ENCODE measurements around the gene TTC9B. TPM values are rescaled to one million over a fixed set of nuclear protein-coding genes. Genes with fewer than 3 reads are reported as not detected.

The TTC9B gene
- total and polyA plus RNA-seq, 4 donors = 0.14 TPM; not detected in 3

DNA sequence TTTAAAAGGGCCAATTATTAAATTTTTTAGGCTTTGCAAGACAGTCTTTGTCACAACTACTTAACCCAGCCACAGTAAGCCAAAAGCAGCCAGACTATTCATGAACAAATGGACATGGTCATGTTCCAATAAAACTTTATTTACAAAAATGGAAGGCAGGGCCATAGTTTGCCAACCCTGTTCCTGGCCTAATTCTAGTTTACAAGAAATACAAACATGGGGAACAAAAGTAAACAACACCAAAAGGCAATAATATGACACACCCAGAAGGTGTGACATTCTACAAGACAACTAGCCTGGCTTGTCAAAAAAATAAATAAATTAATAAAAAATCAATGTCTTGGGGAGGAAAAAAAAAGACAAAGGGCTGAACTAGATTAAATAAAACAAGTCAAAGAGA, 33.1 kb upstream of the TTC9B start:
- H3K4me3 ChIP-seq (ENCODE audit: low read depth in 1 of 3, low read length in 3 of 3) = no peak overlapping the region
- peaks cover 3 to 77% (median 51%) of the 10 kb centered on the region in 4 donors for H3K4me1 ChIP-seq (ENCODE audit: control insufficient read depth in 4 of 4, insufficient read depth in 4 of 4, low read length in 3 of 4)
- peaks cover 0 to 27% (median 17%) of the 10 kb centered on the region in 4 donors for H3K36me3 ChIP-seq (ENCODE audit: control insufficient read depth in 4 of 4, insufficient read depth in 3 of 4, low read depth in 1 of 4, low read length in 3 of 4)
- DNase-seq (ENCODE audit: low spot score) = no peak
- TF ChIP-seq RAD21 (IDR thresholded peaks at IDR 0.05) = no peak
- TF ChIP-seq ATF3 (IDR thresholded peaks at IDR 0.05) = no peak
- no peak for TF ChIP-seq NR2F2 (IDR thresholded peaks at IDR 0.05)
- TF ChIP-seq MAX (IDR thresholded peaks at IDR 0.05) = no peak
- no peak for TF ChIP-seq EGR1 (IDR thresholded peaks at IDR 0.05; ENCODE audit: low read depth in 2 of 2)
- no peak for TF ChIP-seq TAF1 (conservative IDR thresholded peaks at IDR 0.05)
- TF ChIP-seq FOXA1 (IDR thresholded peaks at IDR 0.05) = no peak
- TF ChIP-seq HNF4G (IDR thresholded peaks at IDR 0.05) = no peak
- TF ChIP-seq YY1 (IDR thresholded peaks at IDR 0.05) = no peak
- no peak for TF ChIP-seq FOXA2 (IDR thresholded peaks at IDR 0.05)
- TF ChIP-seq, protein P1, sequence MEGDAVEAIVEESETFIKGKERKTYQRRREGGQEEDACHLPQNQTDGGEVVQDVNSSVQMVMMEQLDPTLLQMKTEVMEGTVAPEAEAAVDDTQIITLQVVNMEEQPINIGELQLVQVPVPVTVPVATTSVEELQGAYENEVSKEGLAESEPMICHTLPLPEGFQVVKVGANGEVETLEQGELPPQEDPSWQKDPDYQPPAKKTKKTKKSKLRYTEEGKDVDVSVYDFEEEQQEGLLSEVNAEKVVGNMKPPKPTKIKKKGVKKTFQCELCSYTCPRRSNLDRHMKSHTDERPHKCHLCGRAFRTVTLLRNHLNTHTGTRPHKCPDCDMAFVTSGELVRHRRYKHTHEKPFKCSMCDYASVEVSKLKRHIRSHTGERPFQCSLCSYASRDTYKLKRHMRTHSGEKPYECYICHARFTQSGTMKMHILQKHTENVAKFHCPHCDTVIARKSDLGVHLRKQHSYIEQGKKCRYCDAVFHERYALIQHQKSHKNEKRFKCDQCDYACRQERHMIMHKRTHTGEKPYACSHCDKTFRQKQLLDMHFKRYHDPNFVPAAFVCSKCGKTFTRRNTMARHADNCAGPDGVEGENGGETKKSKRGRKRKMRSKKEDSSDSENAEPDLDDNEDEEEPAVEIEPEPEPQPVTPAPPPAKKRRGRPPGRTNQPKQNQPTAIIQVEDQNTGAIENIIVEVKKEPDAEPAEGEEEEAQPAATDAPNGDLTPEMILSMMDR (IDR thresholded peaks at IDR 0.05; ENCODE audit: low read depth, low read length, missing input control) = no peak
- no peaks in the 10 kb centered on the region for H3K9me3 ChIP-seq (ENCODE audit: control insufficient read depth in 4 of 4, low read length in 3 of 4)
- no peak overlapping the region for H3K27ac ChIP-seq (ENCODE audit: low read depth in 1 of 2, low read length in 2 of 2)
- no peaks in the 10 kb centered on the region for H3K27me3 ChIP-seq (ENCODE audit: control insufficient read depth in 4 of 4, insufficient read depth in 4 of 4, low read length in 3 of 4)
- no peak overlapping the region for H3K9ac ChIP-seq (ENCODE audit: low read depth in 1 of 2, low read length in 2 of 2)

DNA sequence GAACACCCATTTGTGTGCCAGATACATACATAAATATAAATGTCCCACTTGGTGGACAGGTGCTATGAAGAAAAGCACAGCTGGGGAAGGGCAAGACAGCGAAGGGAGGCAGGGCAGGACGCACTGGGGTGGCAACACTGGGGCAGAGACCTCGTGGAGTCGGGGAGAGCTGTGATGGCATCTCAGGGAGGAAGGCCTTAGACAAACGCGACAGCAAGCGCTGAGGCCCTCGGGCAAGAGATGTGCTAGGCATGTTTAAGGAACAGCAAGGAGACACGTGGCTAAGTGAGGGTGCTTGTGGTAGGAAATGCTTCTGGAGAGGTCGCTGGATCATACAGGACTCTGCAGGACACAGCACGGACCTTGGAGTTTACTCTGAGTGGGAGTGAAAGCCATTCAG, 31.6 kb upstream of the TTC9B start:
- DNase-seq (ENCODE audit: low spot score) = no peak
- H3K36me3 ChIP-seq (ENCODE audit: control insufficient read depth in 4 of 4, insufficient read depth in 3 of 4, low read depth in 1 of 4, low read length in 3 of 4) = peaks cover 0 to 23% (median 5%) of the 10 kb centered on the region in 4 donors
- H3K27me3 ChIP-seq (ENCODE audit: control insufficient read depth in 4 of 4, insufficient read depth in 4 of 4, low read length in 3 of 4) = no peaks in the 10 kb centered on the region
- H3K27ac ChIP-seq (ENCODE audit: low read depth in 1 of 2, low read length in 2 of 2) = no peak overlapping the region
- H3K9me3 ChIP-seq (ENCODE audit: control insufficient read depth in 4 of 4, low read length in 3 of 4) = no peaks in the 10 kb centered on the region
- no peak for TF ChIP-seq YY1 (IDR thresholded peaks at IDR 0.05)
- peak in 1 of 2 donors; percentile 27 for TF ChIP-seq HNF4A (conservative IDR thresholded peaks at IDR 0.05)
- whole genome bisulfite sequencing = 79% methylated on average over 11 of the region's 11 CpGs
- H3K4me3 ChIP-seq (ENCODE audit: low read depth in 1 of 3, low read length in 3 of 3) = no peak overlapping the region
- H3K4me1 ChIP-seq (ENCODE audit: control insufficient read depth in 4 of 4, insufficient read depth in 4 of 4, low read length in 3 of 4) = peaks cover 3 to 69% (median 41%) of the 10 kb centered on the region in 4 donors
- no peak overlapping the region for H3K9ac ChIP-seq (ENCODE audit: low read depth in 1 of 2, low read length in 2 of 2)

GRCh38 chr19:40249201-40249600, 31.0 kb upstream of the TTC9B start:
- 86% methylated on average over 10 of the region's 10 CpGs for WGBS
- Histone ChIP-seq H3K36me3 (ENCODE audit: control insufficient read depth in 4 of 4, insufficient read depth in 3 of 4, low read depth in 1 of 4, low read length in 3 of 4) (peaks cover 0 to 21% (median 4%) of the 10 kb centered on the region in 4 donors), H3K27me3 (ENCODE audit: control insufficient read depth in 4 of 4, insufficient read depth in 4 of 4, low read length in 3 of 4) (no peaks in the 10 kb centered on the region), H3K4me3 (ENCODE audit: low read depth in 1 of 3, low read length in 3 of 3) (no peak overlapping the region), H3K9ac (ENCODE audit: low read depth in 1 of 2, low read length in 2 of 2) (no peak overlapping the region), H3K4me1 (ENCODE audit: control insufficient read depth in 4 of 4, insufficient read depth in 4 of 4, low read length in 3 of 4) (peaks cover 3 to 66% (median 39%) of the 10 kb centered on the region in 4 donors), H3K9me3 (ENCODE audit: control insufficient read depth in 4 of 4, low read length in 3 of 4) (no peaks in the 10 kb centered on the region), H3K27ac (ENCODE audit: low read depth in 1 of 2, low read length in 2 of 2) (no peak overlapping the region)
- DNase-seq (ENCODE audit: low spot score) = no peak
- no peak for TF ChIP-seq RXRA (IDR thresholded peaks at IDR 0.05)
- TF ChIP-seq, protein P2, sequence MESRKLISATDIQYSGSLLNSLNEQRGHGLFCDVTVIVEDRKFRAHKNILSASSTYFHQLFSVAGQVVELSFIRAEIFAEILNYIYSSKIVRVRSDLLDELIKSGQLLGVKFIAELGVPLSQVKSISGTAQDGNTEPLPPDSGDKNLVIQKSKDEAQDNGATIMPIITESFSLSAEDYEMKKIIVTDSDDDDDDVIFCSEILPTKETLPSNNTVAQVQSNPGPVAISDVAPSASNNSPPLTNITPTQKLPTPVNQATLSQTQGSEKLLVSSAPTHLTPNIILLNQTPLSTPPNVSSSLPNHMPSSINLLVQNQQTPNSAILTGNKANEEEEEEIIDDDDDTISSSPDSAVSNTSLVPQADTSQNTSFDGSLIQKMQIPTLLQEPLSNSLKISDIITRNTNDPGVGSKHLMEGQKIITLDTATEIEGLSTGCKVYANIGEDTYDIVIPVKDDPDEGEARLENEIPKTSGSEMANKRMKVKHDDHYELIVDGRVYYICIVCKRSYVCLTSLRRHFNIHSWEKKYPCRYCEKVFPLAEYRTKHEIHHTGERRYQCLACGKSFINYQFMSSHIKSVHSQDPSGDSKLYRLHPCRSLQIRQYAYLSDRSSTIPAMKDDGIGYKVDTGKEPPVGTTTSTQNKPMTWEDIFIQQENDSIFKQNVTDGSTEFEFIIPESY (IDR thresholded peaks at IDR 0.05) = no peak
- no peak for TF ChIP-seq NR2F2 (IDR thresholded peaks at IDR 0.05)
- no peak for TF ChIP-seq HNF4A (conservative IDR thresholded peaks at IDR 0.05)
- TF ChIP-seq EGR1 (IDR thresholded peaks at IDR 0.05; ENCODE audit: low read depth in 2 of 2) = no peak
- TF ChIP-seq FOXA2 (IDR thresholded peaks at IDR 0.05) = no peak
- no peak for TF ChIP-seq FOXA1 (IDR thresholded peaks at IDR 0.05)
- TF ChIP-seq RAD21 (IDR thresholded peaks at IDR 0.05) = no peak
- TF ChIP-seq HNF4G (IDR thresholded peaks at IDR 0.05) = no peak
- TF ChIP-seq SP1 (IDR thresholded peaks at IDR 0.05) = no peak
- TF ChIP-seq, protein P1 (IDR thresholded peaks at IDR 0.05; ENCODE audit: low read depth, low read length, missing input control) = no peak

Measured in liver (tissue), 9 donors.